HCT116 (cell line): ENCODE data around the gene SUFU. TPM values are rescaled to one million over a fixed set of nuclear protein-coding genes. Genes with fewer than 3 reads are reported as not detected.

Source experiments
- ATAC-seq: fragments of 200-7000 bp; cut with Tn5 transposase; 2 replicates; pipeline ENCODE4 v1.9.1; 2020; ENCODE audit warnings: mild to moderate bottlenecking, moderate library complexity
- BruUV-seq: library from RNA; stranded (reverse); fragments of 400-500 nt; replicated peaks from 2 replicates; lab custom pipeline; 2021; lab: Mats Ljungman, UMichigan
- CTCF ChIA-PET: fragments of 300-600 bp; sonication (Branson Sonifier 250); formaldehyde crosslinking; loops from one replicate; lab custom pipeline; 2021; ENCODE audit warnings: antibody characterized with exemption; lab: Charles Lee
- POLR2A ChIA-PET: fragments of 300-600, 350-600 bp; sonication (Branson Sonifier 250); formaldehyde crosslinking; loops from one replicate; lab custom pipeline; 2021; ENCODE audit warnings: antibody characterized with exemption; lab: Charles Lee
- RAD21 ChIA-PET, 2 experiments: fragments of 300-600 bp; sonication (Branson Sonifier 250); formaldehyde crosslinking; loops; one replicate each; lab custom pipeline; 2023; ENCODE audit warnings: low total read pairs in 2 of 2; ENCODE audit not compliant: uncharacterized antibody in 2 of 2, unreplicated experiment in 2 of 2, low non-redundant PET in 1 of 2; lab: Charles Lee
- DNase-seq: peaks from one replicate; pipeline ENCODE4 v3.0.0-alpha.2; 2010; ENCODE audit warnings: low read depth, low spot score
- H2AFZ ChIP-seq: fragments of 200-600 bp; shearing (Covaris generic), sonication (generic); 2 replicates; pipeline ENCODE4 v1.6.1; 2017; ENCODE audit warnings: low read depth, mixed run types, mixed read lengths, antibody characterized with exemption, low read length; ENCODE audit not compliant: poor library complexity, severe bottlenecking
- H3K27ac ChIP-seq: 2 replicates; pipeline ENCODE4 v1.5.1; 2012; ENCODE audit warnings: low read depth, low read length
- H3K27me3 ChIP-seq: fragments of 200-600 bp; sonication (generic); 2 replicates; pipeline ENCODE4 v1.6.1; 2016; ENCODE audit warnings: mixed run types, low read length, mixed read lengths; ENCODE audit not compliant: insufficient read depth
- H3K36me3 ChIP-seq, 2 experiments: fragments of 200-500 bp in 1 of 2; fragments of 200-600 bp in 1 of 2; sonication (Bioruptor generic) in 1 of 2; sonication (generic) in 1 of 2; 2 replicates each; pipeline versions ENCODE4 v1.5.1 to v1.6.1; 2014 to 2016; ENCODE audit warnings: low read length in 2 of 2, inconsistent platforms in 1 of 2, mixed read lengths in 1 of 2, mixed run types in 1 of 2; ENCODE audit not compliant: insufficient read depth in 2 of 2, control insufficient read depth in 1 of 2
- H3K4me1 ChIP-seq, 2 experiments: fragments of 200-600 bp in 1 of 2; sonication (generic) in 1 of 2; 2 replicates each; pipeline versions ENCODE4 v1.5.1 to v1.6.1; 2012 to 2017; ENCODE audit warnings: low read length in 2 of 2, inconsistent platforms in 1 of 2, mild to moderate bottlenecking in 1 of 2, mixed read lengths in 1 of 2, mixed run types in 1 of 2, moderate library complexity in 1 of 2; ENCODE audit not compliant: insufficient read depth in 2 of 2, control insufficient read depth in 1 of 2
- H3K4me2 ChIP-seq: fragments of 200-600 bp; sonication (generic); 2 replicates; pipeline ENCODE4 v1.6.1; 2017; ENCODE audit warnings: mixed run types, low read length, mixed read lengths
- H3K4me3 ChIP-seq, 2 experiments: fragments of 200-600 bp in 1 of 2; sonication (generic) in 1 of 2; replicated peaks in 1 of 2; 2 replicates each; pipeline ENCODE4 v1.5.1; 2011 to 2016; ENCODE audit warnings: low read length in 2 of 2, control low read depth in 1 of 2, low read depth in 1 of 2, mild to moderate bottlenecking in 1 of 2, mixed read lengths in 1 of 2, mixed run types in 1 of 2
- H3K79me2 ChIP-seq: fragments of 200-600 bp; sonication (generic); 2 replicates; pipeline ENCODE4 v1.6.1; 2017; ENCODE audit warnings: mild to moderate bottlenecking, mixed run types, low read length, moderate library complexity, mixed read lengths; ENCODE audit not compliant: insufficient read depth
- H3K9ac ChIP-seq: fragments of 200-600 bp; sonication (generic); 2 replicates; pipeline ENCODE4 v1.6.1; 2016; ENCODE audit warnings: low read length, mixed read lengths
- H3K9me2 ChIP-seq: fragments of 200-600 bp; sonication (generic), shearing (Covaris generic); 2 replicates; pipeline ENCODE4 v1.6.1; 2017; ENCODE audit warnings: mixed run types, mild to moderate bottlenecking, moderate library complexity; ENCODE audit not compliant: insufficient read depth
- H3K9me3 ChIP-seq, 2 experiments: fragments of 200-500 bp in 1 of 2; fragments of 200-600 bp in 1 of 2; sonication (Bioruptor generic) in 1 of 2; sonication (generic) in 1 of 2; 2 replicates each; pipeline ENCODE4 v1.6.1; 2014 to 2017; ENCODE audit warnings: low read length in 2 of 2, mixed read lengths in 2 of 2, inconsistent platforms in 1 of 2, low read depth in 1 of 2, mild to moderate bottlenecking in 1 of 2, mixed run types in 1 of 2, moderate library complexity in 1 of 2; ENCODE audit not compliant: control insufficient read depth in 1 of 2, insufficient read depth in 1 of 2
- H4K20me1 ChIP-seq: fragments of 200-600 bp; sonication (generic), shearing (Covaris generic); 2 replicates; pipeline ENCODE4 v1.6.1; 2017; ENCODE audit warnings: mixed run types, mild to moderate bottlenecking, moderate library complexity; ENCODE audit not compliant: insufficient read depth
- CEBPB ChIP-seq: IDR thresholded peaks from 2 replicates; pipeline ENCODE4 v1.6.1; 2012; ENCODE audit warnings: low read depth
- CTCF ChIP-seq, 3 experiments: fragments of 200-600 bp in 1 of 3; sonication (generic) in 1 of 3; IDR thresholded peaks in 2 of 3; conservative IDR thresholded peaks in 1 of 3; 2 replicates each; pipeline ENCODE4 v1.5.1; 2012 to 2017; ENCODE audit warnings: low read depth in 2 of 3, low read length in 2 of 3, antibody characterized with exemption in 1 of 3, borderline replicate concordance in 1 of 3, control low read depth in 1 of 3, mild to moderate bottlenecking in 1 of 3, mixed read lengths in 1 of 3, mixed run types in 1 of 3, moderate library complexity in 1 of 3; ENCODE audit not compliant: insufficient read depth in 1 of 3
- ELF1 ChIP-seq: IDR thresholded peaks from 2 replicates; pipeline ENCODE4 v1.6.1; 2012; ENCODE audit warnings: low read depth, borderline replicate concordance
- EZH2 ChIP-seq: fragments of 200-600 bp; sonication (generic); IDR thresholded peaks from 2 replicates; pipeline ENCODE4 v1.6.1; 2017; ENCODE audit warnings: antibody characterized with exemption, mixed run types
- FOSL1 ChIP-seq: IDR thresholded peaks from 2 replicates; pipeline ENCODE4 v1.6.1; 2012; ENCODE audit warnings: low read depth
- MAX ChIP-seq: IDR thresholded peaks from 2 replicates; pipeline ENCODE4 v1.6.1; 2012
- POLR2A ChIP-seq: IDR thresholded peaks from 2 replicates; pipeline ENCODE4 v1.7.0; 2011; ENCODE audit warnings: borderline replicate concordance; ENCODE audit not compliant: insufficient read depth, insufficient read length; ENCODE audit errors: extremely low read depth
- POLR2AphosphoS5 ChIP-seq: IDR thresholded peaks from 2 replicates; pipeline ENCODE4 v1.6.1; 2011; ENCODE audit warnings: mild to moderate bottlenecking, low read depth, low read length, moderate library complexity
- REST ChIP-seq: IDR thresholded peaks from 2 replicates; pipeline ENCODE4 v1.6.1; 2012; ENCODE audit warnings: low read depth
- SRF ChIP-seq: IDR thresholded peaks from 2 replicates; pipeline ENCODE4 v1.6.1; 2012; ENCODE audit warnings: low read depth
- ZFX ChIP-seq: fragments of 450-650 bp; IDR thresholded peaks from 2 replicates; pipeline ENCODE4 v1.6.1; 2017
- intact Hi-C: fragments of 100-400 bp; cut with micrococcal nuclease; formaldehyde crosslinking; loops from 2 replicates; pipeline ENCODE4 v1.10.0; 2022
- total RNA-seq: library from RNA; stranded (reverse); gene quantifications from one replicate; pipeline ENCODE4 v1.2.1, GENCODE V29; 2021; ENCODE audit not compliant: unreplicated experiment

SUFU gene
- total RNA-seq, 1 experiment from 2014 or later = 18.8 TPM

GRCh38 chr10:102517553-102517952, 13.8 kb downstream of the SUFU start:
- no peaks in the 10 kb centered on the region for H3K9me2 ChIP-seq

GRCh38 chr10:102519246-102519825, 15.6 kb downstream of the SUFU start:
- Histone ChIP-seq H4K20me1 (no peaks in the 10 kb centered on the region), H3K4me2 (no peak overlapping the region), H2AFZ (no peak overlapping the region), H3K9me3 (no peaks in the 10 kb centered on the region), H3K79me2 (peaks cover 11% of the 10 kb centered on the region; the same call in 1 of the 2 replicates), H3K4me1 (peaks cover 0 to 8% of the 10 kb centered on the region in 2 experiments; a peak in 1 of 4 replicates), H3K36me3 (peaks cover 3 to 7% of the 10 kb centered on the region in 2 experiments; a peak in 1 of 4 replicates), H3K9me2 (no peaks in the 10 kb centered on the region), H3K27ac (no peak overlapping the region), H3K4me3 (no peak overlapping the region), H3K27me3 (no peaks in the 10 kb centered on the region), H3K9ac (no peak overlapping the region)
- intact Hi-C loops = no loop called here
- ChIA-PET POLR2A (interaction anchor here (1.4 kb wide), 1 partner anchor 15 kb away, joined by 3 read pairs; the partner anchor contains the start of gene SUFU), CTCF (interaction anchor here (0.9 to 1.5 kb wide), 3 partner anchors 15 to 64 kb away, joined by 3 to 5 read pairs (median 5); partner anchors contain the start of genes ACTR1A and SUFU), RAD21 (no interaction called here)
- BruUV-seq = no TSS peak
- ATAC-seq (no peak), DNase-seq (no peak)
- TF ChIP-seq POLR2A = no peak
- TF ChIP-seq CTCF (IDR thresholded peaks at IDR 0.05 in 2 of 3, conservative IDR thresholded peaks at IDR 0.05 in 1 of 3; ENCODE audit: borderline replicate concordance in 1 of 3, insufficient read depth in 1 of 3, low read depth in 2 of 3, low read length in 2 of 3) = no peak
- TF ChIP-seq EZH2 = no peak
- TF ChIP-seq FOSL1 = no peak
- no peak for TF ChIP-seq REST
- TF ChIP-seq ELF1 = no peak
- no peak for TF ChIP-seq CEBPB
- TF ChIP-seq POLR2AphosphoS5 = no peak
- no peak for TF ChIP-seq MAX
- no peak for TF ChIP-seq SRF
- TF ChIP-seq ZFX = no peak

More at GRCh38 chr10:102517553-102517952, 13.8 kb downstream of the SUFU start:
- ChIA-PET POLR2A (no interaction called here), RAD21 (no interaction called here), CTCF (interaction anchor here (1.4 to 1.5 kb wide), 2 partner anchors 15 to 66 kb away, joined by 5 read pairs; partner anchors contain the start of gene ACTR1A)
- Histone ChIP-seq H3K4me2 (no peak overlapping the region), H3K27me3 (no peaks in the 10 kb centered on the region), H3K79me2 (peaks cover 11% of the 10 kb centered on the region; the same call in 1 of the 2 replicates), H3K9ac (no peak overlapping the region), H4K20me1 (no peaks in the 10 kb centered on the region), H3K9me3 (no peaks in the 10 kb centered on the region), H3K36me3 (peaks cover 5 to 9% of the 10 kb centered on the region in 2 experiments; a peak in 2 of 4 replicates), H3K27ac (no peak overlapping the region), H3K4me3 (no peak overlapping the region), H3K4me1 (no peaks in the 10 kb centered on the region), H2AFZ (no peak overlapping the region)
- no peak for ATAC-seq
- no TSS peak for BruUV-seq
- TF ChIP-seq POLR2A = no peak
- no peak for TF ChIP-seq EZH2
- intact Hi-C loops = no loop called here
- no peak for DNase-seq
